HG03066 (cell line): ENCODE data around the gene HDHD5.
"Not testable (repeated sequence)": the region's sequence is repeated elsewhere in the genome, so short reads cannot be mapped to it uniquely, and the experiment has no call there.

ENCODE experiments used
- ATAC-seq: cut with Tn5 transposase; IDR thresholded peaks from one replicate; pipeline ENCODE4 v1.9.1; 2021; ENCODE audit warnings: low read depth; ENCODE audit not compliant: unreplicated experiment

The HDHD5 gene

DNA sequence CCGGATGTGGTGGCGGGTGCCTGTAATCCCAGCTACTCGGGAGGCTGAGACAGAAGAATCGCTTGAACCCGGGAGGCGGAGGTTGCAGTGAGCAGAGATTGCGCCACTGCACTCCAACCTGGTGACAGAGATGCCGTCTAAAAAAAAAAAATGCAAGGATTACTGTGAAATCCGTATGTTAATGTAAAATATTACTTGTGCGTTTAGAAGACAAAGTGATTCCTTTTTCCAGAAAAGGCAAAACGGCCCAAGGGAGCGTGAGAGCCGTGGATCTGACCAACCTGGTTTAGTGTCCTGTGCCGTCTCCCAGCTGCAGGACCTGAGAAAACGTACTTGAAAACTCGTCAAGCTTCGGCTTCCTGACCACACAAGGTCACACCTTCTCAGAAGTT, 905 bp downstream of the HDHD5 start:
- ATAC-seq: no peak

DNA sequence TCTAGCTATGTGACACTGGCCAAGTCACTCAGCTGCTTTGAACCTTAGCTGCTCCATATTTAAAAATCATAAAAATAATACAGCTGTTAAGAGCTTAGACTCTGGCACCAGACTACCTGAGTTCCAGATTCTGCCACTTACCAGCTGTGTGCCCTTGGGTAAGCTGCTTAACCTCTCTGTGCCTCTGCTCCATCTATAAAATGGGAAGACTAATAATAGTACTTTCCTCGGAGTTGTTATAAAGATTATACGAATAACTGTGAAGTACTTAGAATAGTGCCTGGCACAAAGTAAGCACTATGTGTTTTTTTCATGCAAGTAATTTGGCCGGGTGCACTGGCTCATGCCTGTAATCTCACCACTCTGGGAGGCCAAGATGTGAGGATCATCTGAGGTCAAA, 1.4 kb downstream of the HDHD5 start:
- ATAC-seq: no peak

DNA sequence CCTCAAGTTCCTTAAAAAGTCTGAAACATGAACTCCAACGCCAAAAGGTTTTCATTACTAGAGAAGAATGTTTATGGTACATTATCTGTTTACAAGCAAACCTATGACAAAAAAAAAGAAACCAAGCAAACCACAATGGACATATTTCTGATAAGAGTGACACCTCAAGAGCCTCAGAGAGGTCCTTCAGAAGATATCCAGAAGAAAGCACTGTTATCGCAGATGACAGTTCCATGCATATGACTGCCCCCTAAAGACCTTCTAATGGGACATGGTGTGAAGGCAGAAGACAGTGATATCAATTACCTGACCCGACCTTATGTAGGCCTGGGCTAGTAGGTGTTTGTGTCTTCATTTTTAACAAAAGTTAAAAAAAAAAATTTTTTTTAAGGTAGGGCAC, 3.1 kb downstream of the HDHD5 start:
- no peak for ATAC-seq

DNA sequence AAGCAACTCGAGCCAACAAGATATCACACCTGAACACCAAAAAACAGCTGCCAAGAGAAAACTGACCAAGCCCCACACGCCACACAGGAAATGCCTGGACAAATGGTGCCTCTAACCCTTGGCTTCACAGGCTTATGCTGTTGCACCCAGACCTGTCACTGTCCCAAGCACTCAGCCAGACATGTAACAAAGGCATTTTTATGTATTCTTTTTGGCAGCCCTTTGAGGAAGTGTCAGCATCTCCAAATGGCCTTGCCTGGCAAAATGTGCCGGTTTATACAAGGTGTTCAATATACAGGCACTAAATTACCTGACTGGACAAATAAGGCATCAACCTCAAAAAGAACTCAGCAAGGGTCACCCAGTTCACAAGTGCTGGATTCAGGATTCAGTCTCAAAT, 6.1 kb downstream of the HDHD5 start:
- ATAC-seq: no peak

DNA sequence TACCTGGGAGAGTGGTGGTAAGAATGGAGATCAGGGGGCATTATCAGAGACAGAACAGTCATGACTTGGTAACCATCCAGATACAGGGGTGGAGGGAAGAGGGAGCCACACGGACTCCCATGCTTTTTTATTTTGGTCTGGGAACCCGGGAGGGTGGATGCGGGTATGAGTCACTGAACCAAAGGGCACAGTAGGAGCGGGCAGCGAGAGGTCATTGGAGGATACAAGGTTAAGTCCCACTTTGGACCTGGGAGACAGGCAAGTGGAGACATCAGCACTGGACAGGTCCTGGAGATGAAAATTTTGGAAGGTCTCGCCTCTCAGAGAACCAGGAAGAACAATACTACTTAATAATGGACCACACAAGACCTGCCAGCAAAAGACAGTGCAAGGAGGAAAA, 6.7 kb downstream of the HDHD5 start:
- ATAC-seq: no peak

DNA sequence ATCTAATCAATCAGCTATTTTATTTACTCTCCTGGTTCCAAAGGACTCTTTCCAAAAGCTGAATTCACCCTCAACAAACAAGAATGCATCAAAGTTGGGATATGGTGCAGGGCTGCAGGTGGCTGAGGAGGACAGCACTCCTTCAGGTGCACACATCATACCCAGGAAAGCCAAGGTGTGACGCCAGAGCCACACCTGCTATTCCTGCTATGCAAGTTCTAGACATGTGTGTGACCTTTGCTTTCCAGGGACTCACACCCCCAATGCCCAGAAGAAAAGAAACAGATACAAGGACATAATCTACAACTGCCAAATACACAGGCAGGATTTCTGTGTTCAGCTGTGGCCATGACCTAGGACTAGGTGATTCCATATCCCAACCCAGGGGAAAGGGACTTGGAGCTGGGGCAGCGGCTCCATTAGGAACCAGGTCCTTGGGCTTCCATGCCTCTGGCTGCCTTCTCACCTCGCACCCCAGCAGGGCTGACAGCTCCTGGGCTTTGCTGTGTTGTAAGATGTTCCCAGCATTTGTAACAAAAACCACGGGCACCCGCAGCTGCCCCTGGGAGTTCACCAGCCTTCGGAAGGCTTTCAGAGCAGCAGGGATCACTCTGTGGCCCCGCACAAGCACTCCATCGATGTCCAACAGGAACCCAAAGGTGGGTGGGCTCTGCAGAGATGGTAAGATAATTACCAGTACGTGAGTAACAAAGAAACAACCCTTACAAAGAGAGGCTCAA, 9.8 kb downstream of the HDHD5 start:
- no peak for ATAC-seq

DNA sequence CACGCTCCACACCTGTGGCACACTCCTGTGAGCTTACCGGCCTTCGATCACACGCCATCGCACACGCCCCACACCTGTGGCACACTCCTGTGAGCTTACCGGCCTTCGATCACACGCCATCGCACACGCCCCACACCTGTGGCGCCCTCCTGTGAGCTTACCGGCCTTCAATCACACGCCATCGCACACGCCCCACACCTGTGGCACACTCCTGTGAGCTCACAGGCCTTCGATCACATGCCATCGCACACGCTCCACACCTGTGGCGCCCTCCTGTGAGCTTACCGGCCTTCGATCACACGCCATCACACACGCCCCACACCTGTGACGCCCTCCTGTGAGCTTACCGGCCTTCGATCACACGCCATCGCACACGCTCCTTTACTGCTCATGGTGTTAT, 11.6 kb downstream of the HDHD5 start:
- ATAC-seq: not testable (repeated sequence)

DNA sequence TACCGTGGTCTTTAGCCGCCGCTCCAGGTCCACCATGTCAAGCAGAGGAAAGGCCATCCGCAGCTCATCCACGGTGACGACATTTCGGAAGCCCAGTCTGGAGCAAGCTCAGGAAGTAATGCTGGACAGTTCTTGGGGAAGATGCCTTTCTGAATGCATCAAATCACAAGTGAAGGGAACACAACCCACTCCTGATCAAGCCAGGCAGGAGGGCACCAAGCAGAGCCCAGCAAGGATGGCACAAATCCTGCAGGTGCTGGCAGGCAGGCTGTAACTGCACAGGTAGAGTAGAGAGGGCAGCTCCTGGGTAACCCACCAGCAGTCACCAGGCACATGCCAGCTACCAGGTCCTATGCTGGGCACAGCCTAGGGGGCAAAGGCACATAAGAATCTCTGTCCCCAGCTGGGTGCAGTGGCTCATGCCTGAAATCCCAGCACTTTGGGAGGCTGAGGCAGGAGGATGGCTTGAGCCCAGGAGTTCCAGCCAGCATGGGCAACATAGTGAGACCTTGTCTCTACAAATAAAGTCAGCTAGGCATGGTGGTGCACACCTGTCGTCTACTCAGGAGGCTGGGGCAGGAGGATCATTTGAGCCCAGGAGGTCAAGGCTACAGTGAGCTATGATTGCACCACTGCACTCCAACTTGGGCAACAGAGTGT, 13.9 kb downstream of the HDHD5 start:
- no peak for ATAC-seq

DNA sequence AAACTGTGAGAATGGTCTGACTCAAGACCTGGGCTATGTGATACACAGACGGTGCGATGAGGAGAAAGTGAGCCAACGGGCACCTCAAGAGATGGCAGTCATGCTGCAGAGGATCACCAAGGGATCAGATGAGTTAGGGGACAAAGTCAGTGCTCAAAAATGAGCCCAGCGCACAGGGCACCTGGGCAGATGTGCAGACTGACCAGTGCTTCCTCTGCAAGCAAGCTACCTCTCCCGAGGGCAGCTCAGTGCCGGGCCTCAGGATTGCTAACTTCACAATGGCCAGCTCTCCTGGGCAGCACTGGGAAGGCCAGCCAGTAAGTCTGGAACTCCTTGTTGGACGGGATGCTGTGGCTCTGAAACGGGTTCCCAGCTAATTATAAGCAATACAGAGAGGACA, 15.3 kb downstream of the HDHD5 start:
- ATAC-seq: no peak

DNA sequence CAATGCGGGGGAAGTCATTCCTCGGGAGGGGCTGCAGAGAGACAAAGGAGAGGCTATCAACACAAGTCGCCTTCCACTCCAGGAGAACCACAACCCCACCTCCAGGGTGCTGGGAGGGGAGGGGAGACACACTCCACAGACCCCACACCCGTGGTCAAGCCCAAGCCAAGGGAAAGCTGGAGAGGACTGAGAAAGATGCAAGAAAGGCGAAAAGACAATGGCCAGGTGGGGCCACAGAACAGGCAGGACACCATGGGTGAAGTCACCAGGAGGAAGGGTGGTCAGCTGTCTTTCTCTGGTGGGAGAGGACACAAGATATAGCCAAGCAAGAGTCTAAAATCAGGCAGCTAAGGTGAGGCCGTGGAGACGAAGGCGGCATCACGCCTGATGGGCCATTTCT, 16.0 kb downstream of the HDHD5 start:
- no peak for ATAC-seq

DNA sequence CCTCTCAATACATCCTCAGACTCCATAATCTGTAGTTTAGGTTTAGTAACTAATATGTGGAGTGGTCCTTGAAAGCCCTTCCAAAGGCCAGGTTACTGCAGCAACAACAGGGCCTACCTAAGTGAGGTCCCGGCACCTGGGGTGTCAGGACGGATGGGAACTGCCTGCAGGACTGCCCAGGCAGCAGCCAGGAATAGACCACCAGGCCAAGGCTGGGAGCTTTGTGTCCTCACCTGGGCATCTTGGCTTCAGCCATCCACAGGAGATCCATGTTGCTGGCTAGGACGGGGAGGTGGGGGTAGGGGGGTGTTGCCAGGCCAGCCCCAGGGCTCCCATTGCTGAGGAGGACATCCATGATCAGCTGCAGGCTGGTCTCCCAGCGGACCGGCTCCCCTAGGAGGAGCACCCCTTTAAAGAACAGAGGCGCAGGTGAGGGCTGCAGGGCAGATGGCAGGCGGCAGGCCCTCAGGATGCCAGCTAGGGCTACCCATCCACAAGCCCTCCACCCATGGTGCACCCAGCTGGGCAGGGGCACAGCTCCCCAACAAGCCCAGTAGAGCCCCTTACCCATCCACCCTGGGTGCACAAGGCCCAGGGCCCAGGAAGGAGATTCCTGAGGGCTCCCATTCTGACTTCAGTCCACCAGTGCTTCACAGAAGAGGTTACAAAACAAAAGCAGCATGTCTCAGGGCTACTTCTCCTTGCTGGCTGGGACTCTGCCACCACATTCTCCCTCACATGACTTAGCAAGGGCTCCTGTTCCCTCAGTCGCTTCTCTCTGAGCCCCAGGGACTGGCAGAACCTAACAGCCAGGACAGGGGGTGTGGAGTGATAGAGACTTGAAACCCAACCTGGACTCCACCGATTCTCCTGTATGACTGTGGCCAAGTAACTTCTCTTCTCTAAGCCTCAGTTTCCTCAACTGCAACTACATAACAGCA, 18.0 kb downstream of the HDHD5 start:
- no peak for ATAC-seq

DNA sequence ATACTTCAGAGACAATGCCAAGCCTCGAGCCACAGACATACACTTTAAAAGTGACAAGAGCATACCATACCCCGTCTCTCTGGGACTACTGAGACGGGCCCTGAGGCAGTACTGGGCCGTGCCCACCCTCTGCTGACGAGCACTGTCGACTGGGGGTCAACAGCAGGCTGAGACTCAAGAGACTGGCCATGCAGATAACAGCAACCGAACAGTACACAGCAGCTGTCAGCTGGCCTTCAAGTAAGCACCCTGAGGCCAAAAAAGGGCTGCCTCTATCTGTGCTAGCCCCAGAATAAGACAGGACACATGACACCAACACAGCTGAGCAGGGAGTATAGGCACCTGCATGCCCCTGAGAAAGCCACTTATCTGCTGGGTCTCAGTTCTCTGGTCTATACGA, 19.1 kb downstream of the HDHD5 start:
- ATAC-seq: no peak

DNA sequence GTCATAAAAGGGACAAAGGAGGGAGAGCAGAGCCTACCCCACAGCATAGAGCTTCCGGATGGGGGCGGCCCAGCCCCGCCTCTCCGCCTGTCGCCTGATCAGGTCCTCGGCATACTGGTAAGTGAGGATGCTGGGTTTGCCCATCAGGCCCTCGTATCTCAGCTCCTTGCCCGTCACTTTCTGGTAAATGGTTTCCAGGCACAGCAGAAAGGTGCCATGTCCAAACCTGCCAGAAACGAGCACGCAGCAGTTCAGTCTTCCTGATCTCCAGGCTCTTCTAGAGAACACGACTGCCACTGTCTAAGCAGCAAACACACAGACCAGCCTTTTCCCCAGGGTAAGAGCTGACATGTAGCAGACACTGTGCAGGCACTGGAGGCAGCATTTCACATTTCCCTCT, 20.6 kb downstream of the HDHD5 start:
- ATAC-seq: no peak

DNA sequence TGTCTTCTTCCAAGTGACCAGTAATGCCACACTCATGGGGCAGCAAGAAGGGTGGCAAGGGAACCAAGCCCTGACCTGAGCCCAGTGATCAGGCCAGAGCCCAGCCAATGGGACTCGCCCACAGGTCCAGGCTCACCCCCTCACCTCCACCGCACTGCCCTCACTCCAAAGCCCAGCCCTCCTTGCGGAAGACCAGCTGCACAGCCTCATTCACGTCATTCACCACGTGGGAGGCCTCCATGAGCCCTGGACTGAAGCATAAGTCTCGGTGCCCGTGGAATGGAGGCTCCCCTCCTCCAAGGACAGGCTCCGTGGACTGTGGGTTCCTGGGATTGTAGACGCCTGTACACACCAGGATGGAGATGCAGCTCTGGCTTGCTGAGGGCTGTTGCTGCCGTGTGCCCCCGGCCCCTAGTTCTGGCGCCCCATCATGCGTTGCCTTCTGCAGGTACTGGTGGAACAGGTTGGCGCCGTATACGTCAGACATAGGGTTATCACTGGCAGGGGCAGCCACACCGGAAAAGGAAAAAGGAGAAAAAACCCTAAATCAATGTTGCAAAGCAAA, 21.1 kb downstream of the HDHD5 start:
- ATAC-seq: no peak

DNA sequence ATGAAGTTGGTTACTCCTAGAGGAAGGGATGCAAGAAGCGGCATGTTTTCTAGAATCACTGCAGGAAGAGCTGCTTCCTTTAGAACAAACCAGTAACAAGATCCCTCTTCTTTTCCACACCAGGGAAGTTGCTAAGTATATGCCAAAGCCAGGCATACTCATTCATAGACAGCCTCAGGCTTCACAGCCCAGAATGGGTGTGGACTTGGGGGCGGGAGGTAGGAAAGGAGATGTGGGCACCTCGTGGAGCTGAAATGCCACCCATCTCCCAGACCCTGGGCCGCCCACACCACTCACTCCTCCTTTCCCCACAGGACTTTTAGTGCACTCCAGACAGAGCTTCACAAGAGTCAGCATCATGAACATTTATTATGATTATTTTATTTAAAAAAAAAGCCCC, 21.9 kb downstream of the HDHD5 start:
- ATAC-seq: no peak

DNA sequence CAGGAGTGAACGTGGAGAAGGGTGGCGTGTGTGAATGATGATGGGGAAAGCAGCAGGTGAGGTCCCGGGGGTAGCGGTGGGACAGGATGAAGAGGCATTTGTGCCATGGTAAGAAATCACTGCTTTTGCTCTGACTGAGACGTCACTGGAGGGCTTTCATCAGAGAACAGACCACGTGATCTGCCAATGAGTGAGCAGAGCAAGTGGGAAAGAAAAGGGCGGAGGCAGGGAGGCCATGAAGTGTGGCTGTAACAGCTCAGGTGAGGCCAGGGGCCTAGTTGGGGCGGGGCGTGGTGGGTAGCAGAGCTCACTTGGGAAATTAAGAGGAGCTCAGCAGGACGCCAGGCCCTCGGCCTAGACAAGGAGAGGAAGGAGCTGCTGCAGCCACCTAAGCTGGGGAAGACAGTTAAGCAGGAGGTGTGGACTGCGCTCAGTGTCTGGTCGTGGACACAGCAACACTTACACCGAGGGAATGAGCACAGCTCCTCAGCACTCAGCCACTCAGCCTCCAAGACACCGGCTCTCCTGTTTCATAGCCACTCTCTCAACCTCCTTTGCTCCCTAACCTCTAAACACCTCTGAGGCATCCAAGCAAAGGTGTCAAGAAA, 23.8 kb downstream of the HDHD5 start:
- ATAC-seq: no peak

DNA sequence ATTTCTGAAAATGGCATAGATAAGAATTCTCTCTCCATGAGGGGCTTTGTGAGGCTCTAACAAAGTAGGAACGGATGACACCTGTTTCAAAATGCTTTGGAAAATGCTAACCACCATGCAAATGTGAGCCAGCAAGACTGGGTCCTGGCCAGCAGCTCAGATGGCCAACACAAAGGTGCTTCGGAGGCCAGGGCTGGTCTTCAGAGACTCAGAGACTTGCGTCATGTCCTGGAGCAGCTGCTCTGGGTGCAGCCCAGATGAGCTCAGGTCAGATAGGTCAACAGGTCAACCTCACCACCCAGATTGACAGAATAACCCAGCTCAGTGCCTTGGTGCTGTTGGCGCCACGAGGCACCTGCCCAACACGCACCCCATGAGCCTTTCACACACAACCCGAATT, 25.9 kb downstream of the HDHD5 start:
- ATAC-seq: no peak

DNA sequence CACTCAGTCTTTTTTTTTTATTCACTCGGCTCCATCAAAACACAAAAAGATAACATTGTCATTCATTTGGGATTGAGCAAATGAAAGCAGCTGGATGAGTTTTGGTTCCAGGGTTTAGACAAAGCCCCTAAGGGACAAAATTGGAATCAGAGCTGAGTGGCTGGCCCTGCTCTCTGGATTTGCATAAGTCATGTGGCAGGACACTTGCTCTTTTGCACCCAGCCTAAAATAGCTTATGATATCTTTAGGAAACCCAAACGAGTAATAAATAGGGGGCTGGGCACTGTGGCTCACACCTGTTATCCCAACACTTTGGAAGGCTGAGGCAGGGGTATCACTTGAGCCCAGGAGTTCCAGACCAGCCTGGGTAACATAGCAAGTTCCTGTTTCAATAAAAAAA, 27.0 kb downstream of the HDHD5 start:
- ATAC-seq: no peak

DNA sequence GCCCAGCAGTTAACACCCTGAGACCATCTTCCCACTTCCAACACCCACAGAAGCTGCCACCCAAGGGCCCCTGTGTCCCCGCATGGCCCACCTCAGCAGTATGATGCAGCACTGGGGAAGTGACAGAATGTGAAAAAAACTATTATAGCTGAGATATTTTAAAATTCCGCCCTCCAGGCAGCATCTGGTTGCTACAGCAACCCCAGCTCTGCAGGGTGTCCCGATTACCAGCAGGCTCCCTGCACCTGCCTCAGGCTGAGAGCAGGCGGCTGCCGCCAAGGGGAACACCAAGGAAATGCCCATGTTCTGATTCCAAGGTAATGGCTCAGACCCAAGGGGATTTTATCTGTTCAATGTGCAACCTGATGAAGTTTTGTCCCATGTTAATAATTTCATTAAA, 27.4 kb downstream of the HDHD5 start:
- no peak for ATAC-seq

DNA sequence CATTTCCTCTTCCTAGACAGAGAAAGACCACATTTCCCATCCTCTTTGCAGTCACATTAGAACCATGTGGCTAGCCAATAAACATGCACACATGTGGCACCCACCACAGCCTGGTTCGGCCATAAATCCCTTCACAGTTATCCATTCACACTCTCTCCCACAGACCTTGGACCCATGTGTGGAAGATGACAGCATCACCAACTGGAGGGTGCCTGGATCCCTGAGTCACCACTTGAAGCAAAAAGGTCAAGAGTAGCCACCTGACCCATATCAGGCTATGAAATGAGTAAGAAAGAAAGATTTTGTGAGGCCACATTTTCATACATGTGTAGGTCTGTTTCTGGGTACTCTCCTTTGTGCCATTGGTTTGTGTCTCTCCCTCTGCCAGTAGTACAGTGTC, 28.9 kb downstream of the HDHD5 start:
- no peak for ATAC-seq
